Activated naive CD4-positive, alpha-beta T cell treated with anti-CD3 and anti-CD28 coated beads, Interleukin-2, amount 50 U/mL, for 24 hours (primary cell): ENCODE measurements around the gene HECTD2.
"Not testable (repeated sequence)": the region's sequence is repeated elsewhere in the genome, so short reads cannot be mapped to it uniquely, and the experiment has no call there.

Experiments
- H3K27ac Mint-ChIP-seq: one replicate; pipeline ENCODE4 v1.8.0; 2021; ENCODE audit warnings: mild to moderate bottlenecking, mixed read lengths
- H3K27me3 Mint-ChIP-seq: one replicate; pipeline ENCODE4 v1.8.0; 2021; ENCODE audit warnings: mixed read lengths
- H3K36me3 Mint-ChIP-seq: one replicate; pipeline ENCODE4 v1.8.0; 2021; ENCODE audit warnings: mixed read lengths
- H3K4me1 Mint-ChIP-seq: one replicate; pipeline ENCODE4 v1.8.0; 2021; ENCODE audit warnings: mixed read lengths
- H3K4me3 Mint-ChIP-seq: one replicate; pipeline ENCODE4 v1.8.0; 2021; ENCODE audit warnings: mild to moderate bottlenecking, mixed read lengths
- H3K9me3 Mint-ChIP-seq: one replicate; pipeline ENCODE4 v1.8.0; 2021; ENCODE audit warnings: mixed read lengths

The HECTD2 gene

DNA sequence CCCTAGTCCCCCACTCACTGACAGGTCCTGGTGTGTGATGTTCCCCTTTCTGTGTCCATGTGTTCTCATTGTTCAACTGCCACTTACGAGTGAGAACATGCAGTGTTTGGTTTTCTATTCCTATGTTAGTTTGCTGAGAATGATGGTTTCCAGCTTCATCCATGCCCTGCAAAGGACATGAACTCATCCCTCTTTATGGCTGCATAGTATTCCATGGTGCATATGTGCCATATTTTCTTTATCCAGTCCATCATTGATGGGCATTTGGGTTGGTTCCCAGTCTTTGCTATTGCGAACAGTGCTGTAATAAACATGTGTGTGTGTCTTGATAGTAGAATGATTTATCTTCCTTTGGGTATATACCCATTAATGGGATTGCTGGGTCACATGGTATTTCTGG is 28.1 kb downstream of the HECTD2 start:
- H3K9me3 Mint-ChIP-seq, H3K4me3 Mint-ChIP-seq, H3K4me1 Mint-ChIP-seq, H3K27me3 Mint-ChIP-seq, H3K27ac Mint-ChIP-seq, H3K36me3 Mint-ChIP-seq: not testable (repeated sequence)

DNA sequence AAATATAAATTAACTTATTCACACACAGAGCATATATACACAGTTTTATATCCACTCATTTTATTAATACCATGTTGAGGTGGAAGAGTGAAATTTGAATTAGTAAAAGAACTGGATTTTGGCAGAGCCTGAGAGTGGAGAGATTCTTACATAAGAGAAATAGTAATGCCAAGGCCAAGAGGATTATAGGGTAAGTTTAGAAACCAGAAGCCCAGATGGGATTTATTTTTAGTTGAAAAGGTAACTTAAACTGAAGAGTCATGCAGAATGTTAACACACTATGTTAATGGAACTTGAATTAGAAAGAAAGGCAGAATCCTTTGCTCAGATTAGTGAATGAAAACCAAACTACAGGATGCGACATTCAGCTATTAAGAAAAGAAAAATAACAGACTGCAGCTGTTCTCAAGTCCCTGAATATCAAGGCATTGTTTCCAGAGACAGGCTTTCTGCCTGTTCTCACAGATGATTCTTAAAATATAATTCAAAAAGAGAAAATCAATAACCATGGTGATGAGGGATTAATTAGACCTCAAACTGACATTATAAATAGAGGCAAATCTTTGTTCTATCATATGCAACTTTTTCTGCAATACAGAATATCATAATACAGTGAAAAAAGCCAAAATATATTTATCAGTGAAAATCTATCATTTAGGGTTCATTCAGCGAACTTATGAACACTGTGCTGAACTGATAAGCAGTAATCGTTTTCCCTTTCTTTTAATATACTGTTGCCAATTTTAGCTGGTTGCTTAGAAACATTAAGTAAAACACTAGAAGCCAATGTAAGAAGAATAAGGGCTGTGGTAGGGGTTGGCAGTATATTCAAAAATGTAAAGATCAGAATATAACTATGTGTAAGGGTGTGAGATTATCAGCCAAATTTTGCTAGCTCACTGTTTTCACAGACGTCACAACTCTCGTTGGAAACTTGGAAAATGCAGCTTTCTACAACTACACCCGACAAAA is 34.4 kb downstream of the HECTD2 start:
- no peak overlapping the region for H3K4me3 Mint-ChIP-seq
- H3K9me3 Mint-ChIP-seq = peaks cover 6% of the 10 kb centered on the region
- peaks cover 3% of the 10 kb centered on the region for H3K27me3 Mint-ChIP-seq
- H3K36me3 Mint-ChIP-seq = peaks cover 7% of the 10 kb centered on the region
- no peaks in the 10 kb centered on the region for H3K4me1 Mint-ChIP-seq
- no peak overlapping the region for H3K27ac Mint-ChIP-seq

DNA sequence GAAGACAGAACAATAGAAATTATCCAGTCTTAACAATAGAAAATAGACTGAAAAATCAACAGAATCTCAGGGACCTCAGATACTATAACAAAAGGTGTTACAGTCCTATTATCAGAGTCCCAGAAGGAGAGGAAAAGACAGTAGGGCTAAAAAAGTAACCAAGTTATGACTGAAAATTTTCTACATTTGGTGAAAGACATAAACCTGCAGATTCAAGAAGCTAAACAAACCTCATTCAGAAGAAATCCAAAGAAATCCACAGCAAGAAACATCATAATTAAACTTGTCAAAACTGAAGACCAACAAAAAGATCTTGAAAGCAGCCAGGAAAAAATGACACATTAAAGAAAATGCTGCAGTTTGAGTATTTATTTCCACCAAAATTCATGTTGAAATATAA is 41.9 kb downstream of the HECTD2 start:
- H3K36me3 Mint-ChIP-seq = peaks cover 5% of the 10 kb centered on the region
- H3K4me1 Mint-ChIP-seq = no peaks in the 10 kb centered on the region
- peaks cover 31% of the 10 kb centered on the region for H3K9me3 Mint-ChIP-seq
- no peaks in the 10 kb centered on the region for H3K27me3 Mint-ChIP-seq
- H3K27ac Mint-ChIP-seq = no peak overlapping the region
- H3K4me3 Mint-ChIP-seq = no peak overlapping the region

DNA sequence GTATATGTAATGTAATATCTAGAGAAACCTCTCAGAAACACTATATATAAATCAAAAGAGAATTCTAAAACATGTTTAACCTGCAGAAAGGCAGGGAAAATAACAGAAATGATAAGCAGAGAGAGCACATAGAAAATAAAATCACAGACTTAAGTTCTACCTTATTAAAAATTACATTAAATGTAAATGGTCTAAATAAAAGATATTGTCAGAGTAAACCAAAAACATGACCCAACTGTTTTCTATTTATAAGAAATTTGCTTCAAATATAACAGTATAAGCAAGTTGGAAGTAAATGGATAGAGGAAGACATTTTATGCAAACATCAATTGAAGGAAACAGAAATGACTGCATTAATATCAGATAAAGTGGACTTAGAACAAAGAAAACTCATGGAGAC is 43.4 kb downstream of the HECTD2 start:
- Mint-ChIP-seq H3K27me3 (no peaks in the 10 kb centered on the region), H3K4me3 (no peak overlapping the region), H3K9me3 (peaks cover 31% of the 10 kb centered on the region), H3K36me3 (peaks cover 5% of the 10 kb centered on the region), H3K27ac (no peak overlapping the region), H3K4me1 (no peaks in the 10 kb centered on the region)

DNA sequence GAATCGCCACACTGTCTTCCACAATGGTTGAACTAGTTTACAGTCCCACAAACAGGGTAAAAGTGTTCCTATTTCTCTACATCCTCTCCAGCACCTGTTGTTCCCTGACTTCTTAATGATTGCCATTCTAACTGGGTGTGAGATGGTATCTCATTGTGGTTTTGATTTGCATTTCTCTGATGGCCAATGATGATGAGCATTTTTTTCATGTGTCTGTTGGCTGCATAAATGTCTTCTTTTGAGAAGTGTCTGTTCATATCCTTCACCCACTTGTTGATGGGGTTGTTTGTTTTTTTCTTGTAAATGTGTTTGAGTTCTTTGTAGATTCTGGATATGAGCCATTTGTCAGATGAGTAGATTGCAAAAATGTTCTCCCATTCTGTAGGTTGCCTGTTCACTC is 45.0 kb downstream of the HECTD2 start:
- not testable (repeated sequence) for H3K4me3 Mint-ChIP-seq, H3K36me3 Mint-ChIP-seq, H3K27me3 Mint-ChIP-seq, H3K27ac Mint-ChIP-seq, H3K4me1 Mint-ChIP-seq
- H3K9me3 Mint-ChIP-seq = peaks cover 27% of the 10 kb centered on the region

DNA sequence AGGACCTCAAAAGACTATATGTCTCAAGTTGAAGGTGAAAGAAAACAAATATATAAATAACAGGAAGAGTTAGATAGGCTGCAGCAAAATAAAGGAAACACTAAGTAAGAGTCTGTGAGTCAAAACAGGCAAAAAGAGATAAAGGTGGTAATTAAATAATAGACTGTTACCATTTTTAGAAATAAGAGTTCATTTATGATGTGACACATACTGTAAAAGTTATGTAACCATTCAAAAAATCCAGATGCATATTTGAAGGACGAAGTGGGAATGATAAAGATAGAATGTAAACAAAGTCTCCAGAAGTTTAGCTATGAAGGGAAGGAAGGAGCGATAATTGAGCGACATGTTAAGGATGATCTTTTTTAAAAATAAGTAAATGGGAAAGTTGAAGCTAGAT is 50.5 kb downstream of the HECTD2 start:
- no peaks in the 10 kb centered on the region for H3K27me3 Mint-ChIP-seq
- no peak overlapping the region for H3K4me3 Mint-ChIP-seq
- H3K9me3 Mint-ChIP-seq = no peaks in the 10 kb centered on the region

DNA sequence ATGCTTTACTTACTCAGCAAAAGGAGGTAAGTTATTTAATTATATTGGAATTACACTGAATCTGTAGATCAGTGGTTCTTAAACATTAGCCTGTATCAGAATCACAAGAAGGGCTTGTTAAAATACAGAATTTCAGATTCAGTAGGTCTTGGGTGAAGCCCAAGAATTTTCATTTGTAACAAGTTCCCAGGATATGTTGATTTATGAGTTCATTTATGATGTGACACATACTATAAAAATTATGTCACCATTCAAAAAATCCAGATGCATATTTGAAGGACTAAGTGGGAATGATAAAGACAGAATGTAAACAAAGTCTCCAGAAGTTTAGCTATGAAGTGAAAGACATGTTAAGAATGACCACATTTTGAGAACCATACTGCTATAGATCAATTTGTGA is 52.3 kb downstream of the HECTD2 start:
- Mint-ChIP-seq H3K4me1 (no peaks in the 10 kb centered on the region), H3K27ac (no peak overlapping the region), H3K4me3 (no peak overlapping the region), H3K9me3 (peaks cover 4% of the 10 kb centered on the region), H3K36me3 (peaks cover 13% of the 10 kb centered on the region), H3K27me3 (peaks cover 2% of the 10 kb centered on the region)

More for the DNA sequence above, 50.5 kb downstream of the HECTD2 start:
- Mint-ChIP-seq H3K27ac (no peak overlapping the region), H3K4me1 (no peaks in the 10 kb centered on the region), H3K36me3 (peaks cover 6% of the 10 kb centered on the region)

DNA sequence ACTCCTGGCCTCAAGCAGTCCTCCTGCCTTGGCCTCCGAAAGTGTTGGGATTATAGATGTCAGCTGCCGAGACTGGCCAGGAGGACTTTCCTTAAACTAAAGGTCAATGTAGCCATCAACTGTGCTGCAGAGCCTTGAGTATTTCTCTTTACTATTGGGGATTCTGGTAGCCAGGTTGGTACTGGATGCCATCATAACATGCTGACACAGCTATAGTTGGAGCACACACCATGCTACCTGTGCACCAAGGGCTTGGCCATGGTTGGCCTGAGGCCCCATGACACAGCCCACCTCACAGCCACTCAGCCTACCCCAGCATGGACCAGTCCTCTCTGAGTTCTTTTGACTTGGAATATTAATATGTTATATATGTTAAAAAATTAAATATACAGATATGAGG is 54.4 kb downstream of the HECTD2 start:
- peaks cover 5% of the 10 kb centered on the region for H3K9me3 Mint-ChIP-seq

DNA sequence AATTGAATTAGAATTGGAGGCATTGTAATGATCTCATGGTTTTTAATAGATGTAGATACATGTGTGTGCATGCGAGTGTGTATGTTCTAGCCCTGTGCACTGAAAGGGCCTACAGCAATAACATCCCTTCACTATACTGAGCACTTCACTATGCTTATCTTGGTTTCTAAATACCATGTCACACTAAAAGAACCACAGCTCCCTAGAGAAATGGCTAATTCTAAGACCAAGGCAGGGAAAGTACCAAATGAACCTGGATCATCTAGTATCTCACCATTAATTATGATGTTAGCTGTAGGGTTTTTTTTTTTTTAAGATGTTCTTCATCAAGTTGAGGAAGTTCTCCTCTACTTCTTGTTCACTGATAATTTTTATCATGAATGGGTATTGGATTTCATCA is 55.1 kb downstream of the HECTD2 start:
- Mint-ChIP-seq H3K27me3 (peaks cover 2% of the 10 kb centered on the region), H3K4me3 (no peak overlapping the region), H3K4me1 (no peaks in the 10 kb centered on the region), H3K27ac (no peak overlapping the region), H3K36me3 (peaks cover 13% of the 10 kb centered on the region), H3K9me3 (peaks cover 13% of the 10 kb centered on the region)

More for the DNA sequence above, 54.4 kb downstream of the HECTD2 start:
- Mint-ChIP-seq H3K27me3 (peaks cover 2% of the 10 kb centered on the region), H3K4me1 (no peaks in the 10 kb centered on the region), H3K27ac (no peak overlapping the region), H3K36me3 (peaks cover 13% of the 10 kb centered on the region), H3K4me3 (no peak overlapping the region)

DNA sequence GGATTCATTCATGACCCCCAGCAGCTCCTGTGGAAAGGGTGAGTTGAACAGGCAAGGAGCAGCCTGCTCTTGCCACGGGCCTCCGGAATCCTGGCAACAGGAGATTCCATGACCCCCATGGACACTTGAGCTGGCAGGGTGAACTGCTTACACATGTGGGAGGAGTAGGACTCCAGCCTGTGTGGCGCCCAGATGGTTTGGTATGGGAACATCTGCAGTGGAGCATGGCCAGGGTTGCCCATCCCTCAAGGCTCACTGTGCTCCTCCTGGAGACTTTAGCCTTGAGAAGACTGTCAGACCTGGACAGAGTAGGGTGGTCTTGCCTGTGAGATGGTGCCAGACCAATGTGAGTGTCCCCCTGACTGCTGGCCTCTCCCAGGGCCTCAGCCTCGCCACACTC is 57.0 kb downstream of the HECTD2 start:
- Mint-ChIP-seq H3K4me1 (no peaks in the 10 kb centered on the region), H3K4me3 (no peak overlapping the region), H3K9me3 (peaks cover 15% of the 10 kb centered on the region), H3K27ac (no peak overlapping the region), H3K27me3 (peaks cover 2% of the 10 kb centered on the region), H3K36me3 (peaks cover 9% of the 10 kb centered on the region)

DNA sequence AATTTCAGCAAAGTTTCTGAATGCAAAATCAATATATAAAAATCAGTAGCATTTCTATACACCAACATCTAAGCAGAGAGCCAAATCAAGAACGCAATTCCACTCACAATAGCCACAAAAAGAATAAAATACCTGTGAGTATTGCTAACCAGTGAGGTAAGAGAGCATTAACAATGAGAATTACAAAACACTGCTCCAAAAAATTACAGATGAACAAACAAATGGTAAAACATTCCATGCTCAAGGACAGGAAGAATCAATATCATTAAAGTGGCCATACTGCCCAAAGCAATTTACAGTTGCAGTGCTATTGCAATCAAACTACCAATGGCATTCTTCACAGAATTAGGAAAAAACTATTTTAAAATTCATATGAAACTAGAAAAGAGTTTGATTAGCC is 61.5 kb downstream of the HECTD2 start:
- peaks cover 11% of the 10 kb centered on the region for H3K9me3 Mint-ChIP-seq
- no peaks in the 10 kb centered on the region for H3K4me1 Mint-ChIP-seq
- peaks cover under 1% of the 10 kb centered on the region for H3K27me3 Mint-ChIP-seq
- H3K27ac Mint-ChIP-seq = no peak overlapping the region
- H3K36me3 Mint-ChIP-seq = peaks cover 2% of the 10 kb centered on the region
- no peak overlapping the region for H3K4me3 Mint-ChIP-seq

DNA sequence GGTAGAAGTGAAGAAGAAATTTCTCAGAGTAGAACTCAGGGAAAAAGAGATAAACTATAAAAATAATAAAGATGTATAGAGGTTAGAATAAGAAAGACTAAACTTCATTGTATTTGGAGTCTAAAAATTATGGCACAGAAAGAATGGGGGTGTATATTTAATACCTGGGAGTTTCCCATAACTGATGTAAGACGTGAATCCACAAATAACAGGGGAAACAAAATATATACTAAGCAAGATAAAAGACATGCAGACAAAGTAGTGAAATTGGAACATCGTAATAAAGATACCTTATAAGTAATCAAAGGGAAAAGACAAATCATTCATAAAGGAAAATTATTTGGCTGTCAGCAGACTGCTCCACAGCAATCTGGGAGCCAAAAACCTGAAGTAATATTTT is 62.8 kb downstream of the HECTD2 start:
- Mint-ChIP-seq H3K9me3 (peaks cover 11% of the 10 kb centered on the region), H3K36me3 (no peaks in the 10 kb centered on the region), H3K4me1 (no peaks in the 10 kb centered on the region), H3K27ac (no peak overlapping the region), H3K27me3 (no peaks in the 10 kb centered on the region), H3K4me3 (no peak overlapping the region)

DNA sequence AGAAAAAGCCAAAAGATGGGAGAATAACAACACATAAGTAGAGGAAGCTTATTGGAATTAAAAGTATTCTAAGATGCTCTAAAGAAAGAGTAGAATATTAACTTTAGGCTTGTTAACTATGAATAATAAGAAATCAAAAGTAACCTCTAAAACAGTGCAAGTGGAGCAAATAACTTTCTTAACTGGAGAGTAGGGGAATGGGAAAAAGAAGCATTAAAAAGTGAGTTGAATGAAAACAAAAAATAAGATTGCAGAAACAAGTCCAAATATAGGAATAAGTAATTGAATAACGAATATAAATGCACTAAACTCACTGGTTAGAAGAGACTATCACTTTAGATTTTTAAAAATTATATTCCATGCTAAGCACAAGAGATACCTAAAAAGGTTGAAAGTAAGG is 63.9 kb downstream of the HECTD2 start:
- H3K4me1 Mint-ChIP-seq = no peaks in the 10 kb centered on the region
- no peaks in the 10 kb centered on the region for H3K27me3 Mint-ChIP-seq
- no peaks in the 10 kb centered on the region for H3K36me3 Mint-ChIP-seq
- H3K9me3 Mint-ChIP-seq = peaks cover 11% of the 10 kb centered on the region
- H3K4me3 Mint-ChIP-seq = no peak overlapping the region
- no peak overlapping the region for H3K27ac Mint-ChIP-seq

DNA sequence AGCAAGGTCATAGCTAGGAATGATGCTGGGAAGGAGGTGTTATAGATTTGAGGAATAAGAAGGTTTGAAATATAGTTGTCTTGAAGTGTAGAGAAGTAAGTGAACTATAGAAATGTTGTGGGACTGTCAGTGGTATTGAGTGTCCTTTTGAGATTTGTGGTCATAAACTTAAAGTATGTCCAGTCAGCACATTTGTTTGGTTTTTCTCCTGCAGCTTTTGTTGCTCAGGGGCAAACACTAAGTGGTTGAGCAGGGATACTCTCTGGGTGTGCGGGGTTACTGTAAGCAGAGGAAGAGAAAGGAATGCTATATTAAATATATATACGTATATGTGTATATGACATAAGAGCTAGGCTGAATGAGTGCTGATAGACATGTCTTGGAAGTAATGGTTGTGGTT is 67.1 kb downstream of the HECTD2 start:
- H3K4me1 Mint-ChIP-seq = no peaks in the 10 kb centered on the region
- H3K9me3 Mint-ChIP-seq = no peaks in the 10 kb centered on the region
- no peaks in the 10 kb centered on the region for H3K27me3 Mint-ChIP-seq
- no peaks in the 10 kb centered on the region for H3K36me3 Mint-ChIP-seq
- H3K4me3 Mint-ChIP-seq = no peak overlapping the region
- no peak overlapping the region for H3K27ac Mint-ChIP-seq

DNA sequence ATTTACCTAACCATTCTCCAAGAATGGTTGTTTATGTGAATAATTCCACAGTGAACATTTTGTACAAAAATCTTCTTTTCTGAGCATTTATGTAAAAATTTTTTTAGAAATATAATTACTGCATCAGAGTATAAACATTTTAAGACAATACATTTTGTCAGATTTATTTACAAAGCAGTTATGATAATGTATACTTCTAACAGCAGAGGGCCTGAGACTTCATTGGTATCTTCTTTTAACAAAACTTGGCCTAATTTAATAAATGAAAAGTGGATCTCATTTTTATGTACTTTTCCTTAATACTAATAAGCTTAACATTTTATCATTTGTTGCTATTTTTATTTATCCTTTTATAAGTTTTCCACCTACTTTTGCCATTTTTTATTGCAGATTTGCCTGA is 69.4 kb downstream of the HECTD2 start:
- no peaks in the 10 kb centered on the region for H3K27me3 Mint-ChIP-seq
- no peak overlapping the region for H3K27ac Mint-ChIP-seq
- H3K36me3 Mint-ChIP-seq = no peaks in the 10 kb centered on the region
- H3K9me3 Mint-ChIP-seq = no peaks in the 10 kb centered on the region
- no peaks in the 10 kb centered on the region for H3K4me1 Mint-ChIP-seq
- H3K4me3 Mint-ChIP-seq = no peak overlapping the region

DNA sequence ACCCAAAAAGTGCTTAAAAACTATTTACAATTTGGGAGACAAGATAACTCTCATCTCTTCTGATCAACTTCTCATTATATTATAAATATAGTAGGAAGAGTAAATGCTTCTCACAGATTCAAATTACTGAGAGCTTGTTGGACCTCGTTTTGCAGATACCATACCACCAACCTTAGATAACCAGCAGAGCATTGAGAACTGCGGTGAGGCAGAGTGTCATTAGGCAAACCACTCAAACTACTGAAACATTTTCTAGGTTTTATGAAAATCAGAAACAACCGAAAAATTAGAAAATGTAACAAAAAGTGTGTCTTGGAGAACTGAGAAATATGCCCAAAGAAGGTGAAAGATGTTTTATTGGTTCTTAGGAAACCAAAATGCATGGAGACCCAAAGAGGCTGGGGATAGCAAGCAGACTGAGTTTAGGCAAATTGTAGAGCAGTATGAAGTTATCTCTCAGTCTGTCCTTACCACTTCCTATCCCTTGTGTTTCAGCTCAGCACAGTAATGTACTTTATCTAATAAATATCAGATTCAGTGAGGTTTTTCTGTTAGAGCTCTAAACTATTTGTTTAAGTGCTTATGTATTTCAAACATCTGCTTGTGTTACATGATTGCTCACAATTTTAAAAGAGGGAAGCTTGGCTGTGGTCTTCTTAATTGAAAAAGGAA is 77.9 kb downstream of the HECTD2 start:
- no peaks in the 10 kb centered on the region for H3K36me3 Mint-ChIP-seq
- H3K9me3 Mint-ChIP-seq = no peaks in the 10 kb centered on the region
- no peaks in the 10 kb centered on the region for H3K4me1 Mint-ChIP-seq
- H3K4me3 Mint-ChIP-seq = no peak overlapping the region
- H3K27me3 Mint-ChIP-seq = no peaks in the 10 kb centered on the region
- H3K27ac Mint-ChIP-seq = no peak overlapping the region
